ENCODE data around the gene RBL2. TPM values are rescaled to one million over a fixed set of nuclear protein-coding genes. Genes with fewer than 3 reads are reported as not detected.
"Not testable (repeated sequence)": the region's sequence is repeated elsewhere in the genome, so short reads cannot be mapped to it uniquely, and the experiment has no call there.

Gene RBL2
- total RNA-seq, 1 donor from 2014 or later: 44.1 TPM

DNA sequence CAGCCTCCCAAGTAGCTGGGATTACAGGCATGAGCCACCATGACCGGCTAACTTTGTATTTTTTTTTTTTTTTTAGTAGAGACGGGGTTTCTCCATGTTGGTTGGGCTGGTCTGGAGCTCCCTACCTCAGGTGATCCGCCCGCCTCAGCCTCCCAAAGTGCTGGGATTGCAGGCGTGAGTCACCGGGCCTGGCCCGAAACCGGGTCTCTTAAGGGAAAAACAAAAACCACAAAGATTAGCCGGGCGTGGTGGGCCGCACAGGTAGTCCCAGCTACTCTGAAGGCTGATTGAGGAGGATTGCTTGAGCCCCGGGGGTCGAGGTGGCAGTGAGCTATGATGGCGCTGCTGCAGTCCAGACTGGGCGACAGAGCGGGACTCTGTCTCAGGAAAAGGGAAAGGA lies 19.9 kb upstream of the RBL2 start:
- H3K27ac Mint-ChIP-seq (ENCODE audit: unreplicated experiment): no peak overlapping the region
- peaks cover 7% of the 10 kb centered on the region for H3K36me3 Mint-ChIP-seq (ENCODE audit: unreplicated experiment)
- no peak overlapping the region for H3K4me3 Mint-ChIP-seq (ENCODE audit: unreplicated experiment)
- H3K27me3 Mint-ChIP-seq (ENCODE audit: unreplicated experiment): peaks cover 2% of the 10 kb centered on the region
- peaks cover 6% of the 10 kb centered on the region for H3K9me3 Mint-ChIP-seq (ENCODE audit: unreplicated experiment)
- no peaks in the 10 kb centered on the region for H3K4me1 Mint-ChIP-seq (ENCODE audit: low read depth, unreplicated experiment)
- no peak for DNase-seq
- TF ChIP-seq, protein P1, sequence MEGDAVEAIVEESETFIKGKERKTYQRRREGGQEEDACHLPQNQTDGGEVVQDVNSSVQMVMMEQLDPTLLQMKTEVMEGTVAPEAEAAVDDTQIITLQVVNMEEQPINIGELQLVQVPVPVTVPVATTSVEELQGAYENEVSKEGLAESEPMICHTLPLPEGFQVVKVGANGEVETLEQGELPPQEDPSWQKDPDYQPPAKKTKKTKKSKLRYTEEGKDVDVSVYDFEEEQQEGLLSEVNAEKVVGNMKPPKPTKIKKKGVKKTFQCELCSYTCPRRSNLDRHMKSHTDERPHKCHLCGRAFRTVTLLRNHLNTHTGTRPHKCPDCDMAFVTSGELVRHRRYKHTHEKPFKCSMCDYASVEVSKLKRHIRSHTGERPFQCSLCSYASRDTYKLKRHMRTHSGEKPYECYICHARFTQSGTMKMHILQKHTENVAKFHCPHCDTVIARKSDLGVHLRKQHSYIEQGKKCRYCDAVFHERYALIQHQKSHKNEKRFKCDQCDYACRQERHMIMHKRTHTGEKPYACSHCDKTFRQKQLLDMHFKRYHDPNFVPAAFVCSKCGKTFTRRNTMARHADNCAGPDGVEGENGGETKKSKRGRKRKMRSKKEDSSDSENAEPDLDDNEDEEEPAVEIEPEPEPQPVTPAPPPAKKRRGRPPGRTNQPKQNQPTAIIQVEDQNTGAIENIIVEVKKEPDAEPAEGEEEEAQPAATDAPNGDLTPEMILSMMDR (IDR thresholded peaks at IDR 0.05; ENCODE audit: partially characterized antibody, unreplicated experiment): no peak

DNA sequence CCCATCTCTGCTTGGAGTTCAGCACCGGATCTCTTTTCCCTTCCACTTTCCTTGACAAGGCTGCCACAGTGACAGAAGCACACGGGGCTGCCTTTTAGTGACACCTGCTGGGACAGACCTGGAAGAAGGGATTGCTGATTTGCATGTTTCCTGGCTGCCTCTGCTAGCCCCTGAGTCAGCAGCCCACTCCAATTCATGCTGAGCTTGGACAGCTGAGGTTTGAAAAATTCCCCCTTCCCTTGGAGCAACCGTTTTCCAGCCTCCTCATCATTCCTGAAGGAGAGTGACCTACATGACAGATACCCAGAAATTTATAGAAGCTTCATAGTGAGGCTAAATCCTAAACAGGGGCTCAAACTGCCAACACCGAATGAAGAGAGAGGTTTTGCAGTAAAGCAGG lies 18.8 kb upstream of the RBL2 start:
- Mint-ChIP-seq H3K9me3 (ENCODE audit: unreplicated experiment) (peaks cover 6% of the 10 kb centered on the region), H3K36me3 (ENCODE audit: unreplicated experiment) (peaks cover 7% of the 10 kb centered on the region), H3K27me3 (ENCODE audit: unreplicated experiment) (peaks cover 2% of the 10 kb centered on the region), H3K27ac (ENCODE audit: unreplicated experiment) (no peak overlapping the region), H3K4me1 (ENCODE audit: low read depth, unreplicated experiment) (no peaks in the 10 kb centered on the region), H3K4me3 (ENCODE audit: unreplicated experiment) (no peak overlapping the region)
- TF ChIP-seq, protein P1 (IDR thresholded peaks at IDR 0.05; ENCODE audit: partially characterized antibody, unreplicated experiment): no peak
- DNase-seq: no peak

DNA sequence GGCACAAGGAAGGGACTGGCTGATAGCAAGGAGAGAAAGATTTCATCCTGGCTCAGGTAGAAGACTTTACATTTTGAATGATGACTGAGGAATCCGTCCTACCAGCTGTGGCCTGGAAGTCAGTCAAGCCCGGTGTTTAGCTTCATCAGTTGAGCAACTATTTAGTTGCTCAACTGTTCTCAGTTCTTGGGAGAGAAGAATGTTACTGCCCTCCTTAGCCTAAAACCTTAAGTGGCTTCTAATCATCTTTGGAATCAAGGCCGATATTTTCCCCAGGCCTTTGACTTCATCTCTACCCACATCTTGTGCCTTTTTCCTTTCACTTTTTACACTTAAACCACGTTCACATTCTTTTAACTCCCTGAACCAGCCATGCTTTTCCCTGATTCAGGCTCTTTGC lies 17.3 kb upstream of the RBL2 start:
- H3K4me1 Mint-ChIP-seq (ENCODE audit: low read depth, unreplicated experiment): no peaks in the 10 kb centered on the region
- TF ChIP-seq, protein P1 (IDR thresholded peaks at IDR 0.05; ENCODE audit: partially characterized antibody, unreplicated experiment): no peak
- no peaks in the 10 kb centered on the region for H3K36me3 Mint-ChIP-seq (ENCODE audit: unreplicated experiment)
- H3K4me3 Mint-ChIP-seq (ENCODE audit: unreplicated experiment): no peak overlapping the region
- H3K27ac Mint-ChIP-seq (ENCODE audit: unreplicated experiment): no peak overlapping the region
- DNase-seq: no peak
- peaks cover 6% of the 10 kb centered on the region for H3K9me3 Mint-ChIP-seq (ENCODE audit: unreplicated experiment)
- H3K27me3 Mint-ChIP-seq (ENCODE audit: unreplicated experiment): no peaks in the 10 kb centered on the region

DNA sequence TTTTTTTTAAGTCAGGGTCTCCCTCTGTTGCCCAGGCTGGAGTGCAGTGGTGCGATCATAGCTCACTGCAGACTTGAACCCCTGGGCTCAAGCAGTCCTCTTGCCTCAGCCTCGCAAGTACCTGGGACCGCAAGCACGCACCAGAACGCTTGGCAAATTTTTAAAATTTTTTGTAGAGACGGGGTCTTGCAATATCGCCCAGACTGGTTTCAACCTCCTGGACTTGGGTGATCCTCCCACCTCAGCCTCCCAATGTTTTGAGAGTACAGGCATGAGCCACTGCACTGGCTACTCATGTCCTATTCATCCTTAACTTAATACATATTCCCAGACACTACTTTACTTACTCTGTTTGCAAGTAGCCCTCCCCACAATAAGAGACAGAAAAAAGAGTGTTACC lies 16.3 kb upstream of the RBL2 start:
- DNase-seq: no peak
- H3K9me3 Mint-ChIP-seq (ENCODE audit: unreplicated experiment): peaks cover 6% of the 10 kb centered on the region
- H3K36me3 Mint-ChIP-seq (ENCODE audit: unreplicated experiment): no peaks in the 10 kb centered on the region
- H3K27me3 Mint-ChIP-seq (ENCODE audit: unreplicated experiment): no peaks in the 10 kb centered on the region
- TF ChIP-seq, protein P1 (IDR thresholded peaks at IDR 0.05; ENCODE audit: partially characterized antibody, unreplicated experiment): no peak
- H3K27ac Mint-ChIP-seq (ENCODE audit: unreplicated experiment): no peak overlapping the region
- H3K4me3 Mint-ChIP-seq (ENCODE audit: unreplicated experiment): no peak overlapping the region
- H3K4me1 Mint-ChIP-seq (ENCODE audit: low read depth, unreplicated experiment): no peaks in the 10 kb centered on the region

DNA sequence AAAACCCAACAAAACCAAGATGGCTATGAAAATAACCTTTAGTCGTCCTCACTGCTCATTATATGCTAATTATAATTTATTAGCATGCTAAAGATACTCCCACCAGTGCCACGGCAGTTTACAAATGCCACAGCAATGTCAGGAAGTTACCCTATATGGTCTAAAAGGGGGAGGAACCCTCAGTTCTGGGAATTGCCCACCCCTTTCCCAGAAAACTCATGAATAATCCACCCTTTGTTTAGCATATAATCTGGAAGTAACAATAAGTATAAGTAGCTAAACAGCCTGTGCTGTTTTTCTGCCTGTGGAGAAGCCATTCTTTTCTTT lies 14.9 kb upstream of the RBL2 start:
- H3K27ac Mint-ChIP-seq (ENCODE audit: unreplicated experiment); H3K36me3 Mint-ChIP-seq (ENCODE audit: unreplicated experiment); H3K9me3 Mint-ChIP-seq (ENCODE audit: unreplicated experiment); H3K4me3 Mint-ChIP-seq (ENCODE audit: unreplicated experiment); DNase-seq; H3K27me3 Mint-ChIP-seq (ENCODE audit: unreplicated experiment); H3K4me1 Mint-ChIP-seq (ENCODE audit: low read depth, unreplicated experiment): not testable (repeated sequence)

DNA sequence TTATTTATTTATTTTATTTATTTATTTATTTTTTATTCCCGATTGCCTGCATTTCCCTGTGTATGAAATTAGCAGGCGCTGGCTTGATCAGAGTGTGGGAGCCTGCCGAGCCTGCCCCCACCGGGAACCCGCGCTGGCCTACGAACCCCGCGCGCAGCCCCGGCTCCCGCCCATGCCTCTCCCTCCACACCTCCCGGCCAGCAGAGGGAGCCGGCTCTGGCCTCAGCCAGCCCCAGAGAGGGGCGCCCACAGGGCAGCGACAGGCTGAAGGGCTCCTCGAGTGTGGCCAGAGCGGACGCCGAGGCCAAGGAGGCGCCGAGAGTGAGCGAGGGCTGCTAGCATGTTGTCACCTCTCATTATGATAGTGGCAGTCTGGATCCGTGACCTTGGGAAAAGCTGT lies 13.0 kb upstream of the RBL2 start:
- DNase-seq: no peak

DNA sequence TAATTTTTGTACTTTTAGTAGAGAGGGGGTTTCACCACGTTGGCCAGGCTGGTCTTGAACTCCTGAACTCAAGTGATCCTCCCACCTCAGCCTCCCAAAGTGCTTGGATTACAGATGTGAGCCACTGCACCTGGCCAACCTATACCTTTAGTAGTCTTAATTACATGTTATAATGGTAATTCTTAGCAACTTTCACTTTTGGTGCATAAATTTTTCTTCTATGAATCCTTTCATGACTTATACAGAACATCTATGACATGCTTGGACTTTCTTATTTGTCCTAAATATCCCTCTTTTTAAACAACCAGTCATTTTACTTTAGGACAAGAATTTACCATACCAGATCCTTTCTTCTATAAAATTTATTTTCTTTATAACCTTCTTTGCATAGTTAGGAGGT lies 10.3 kb upstream of the RBL2 start:
- not testable (repeated sequence) for H3K27me3 Mint-ChIP-seq (ENCODE audit: unreplicated experiment); DNase-seq; H3K9me3 Mint-ChIP-seq (ENCODE audit: unreplicated experiment); H3K27ac Mint-ChIP-seq (ENCODE audit: unreplicated experiment); H3K4me1 Mint-ChIP-seq (ENCODE audit: low read depth, unreplicated experiment); H3K4me3 Mint-ChIP-seq (ENCODE audit: unreplicated experiment); H3K36me3 Mint-ChIP-seq (ENCODE audit: unreplicated experiment)

More for the DNA sequence above, 13.0 kb upstream of the RBL2 start:
- Mint-ChIP-seq H3K27me3 (ENCODE audit: unreplicated experiment) (peaks cover 3% of the 10 kb centered on the region), H3K36me3 (ENCODE audit: unreplicated experiment) (peaks cover 5% of the 10 kb centered on the region), H3K4me3 (ENCODE audit: unreplicated experiment) (no peak overlapping the region), H3K4me1 (ENCODE audit: low read depth, unreplicated experiment) (no peaks in the 10 kb centered on the region), H3K9me3 (ENCODE audit: unreplicated experiment) (peaks cover 7% of the 10 kb centered on the region), H3K27ac (ENCODE audit: unreplicated experiment) (no peak overlapping the region)
- TF ChIP-seq, protein P1 (IDR thresholded peaks at IDR 0.05; ENCODE audit: partially characterized antibody, unreplicated experiment): no peak

All from glutamatergic neuron (in vitro differentiated cells).